K562 (cell line): ENCODE results near the gene LTBP1.

ENCODE experiments used
- BRCA1 ChIP-seq, 2 experiments: fragments of 450-650 bp in 1 of 2; sonication (generic) in 1 of 2; formaldehyde crosslinking in 1 of 2; IDR thresholded peaks; 2 replicates each; pipeline versions ENCODE4 v1.5.0 to v1.6.1; 2017 to 2020; ENCODE audit warnings: mild to moderate bottlenecking in 1 of 2, missing genetic modification reagents in 1 of 2
- NFYB ChIP-seq: IDR thresholded peaks from 2 replicates; pipeline ENCODE4 v1.6.1; 2011; ENCODE audit warnings: mild to moderate bottlenecking, moderate library complexity; ENCODE audit not compliant: insufficient read length; ENCODE audit errors: extremely low read depth
- POLR2A ChIP-seq: fragments of 450-650 bp; conservative IDR thresholded peaks from 2 replicates; pipeline ENCODE4 v1.6.1; 2016
- SRSF7 ChIP-seq: fragments of 200-400 bp; formaldehyde crosslinking; optimal IDR thresholded peaks from 2 replicates; pipeline ENCODE3; 2017; ENCODE audit warnings: mild to moderate bottlenecking, low read depth, low read length
- TBP ChIP-seq: optimal IDR thresholded peaks from 2 replicates; pipeline ENCODE3; 2011; ENCODE audit warnings: low read depth, low read length, improper control_type of control experiment
- TF ChIP-seq, protein P1 (sequence below), 3 experiments: IDR thresholded peaks in 2 of 3; conservative IDR thresholded peaks in 1 of 3; 2 replicates each; pipeline ENCODE4 v1.5.1; 2011 to 2012; ENCODE audit warnings: low read length in 3 of 3, mild to moderate bottlenecking in 3 of 3, control low read depth in 2 of 3, improper control_type of control experiment in 1 of 3, inconsistent platforms in 1 of 3, low read depth in 1 of 3, mixed read lengths in 1 of 3, moderate library complexity in 1 of 3; ENCODE audit not compliant: insufficient read depth in 2 of 3

GRCh38 chr2:33369191-33369590 is 422.4 kb downstream of the LTBP1 start:
- TF ChIP-seq NFYB (no peak), BRCA1 (IDR thresholded peaks at IDR 0.05) (no peak), BRCA1 (CRISPR knock-in tag; IDR thresholded peaks at IDR 0.05) (no peak), POLR2A (no peak), SRSF7 (no peak), TBP (no peak)
- TF ChIP-seq, protein P1, sequence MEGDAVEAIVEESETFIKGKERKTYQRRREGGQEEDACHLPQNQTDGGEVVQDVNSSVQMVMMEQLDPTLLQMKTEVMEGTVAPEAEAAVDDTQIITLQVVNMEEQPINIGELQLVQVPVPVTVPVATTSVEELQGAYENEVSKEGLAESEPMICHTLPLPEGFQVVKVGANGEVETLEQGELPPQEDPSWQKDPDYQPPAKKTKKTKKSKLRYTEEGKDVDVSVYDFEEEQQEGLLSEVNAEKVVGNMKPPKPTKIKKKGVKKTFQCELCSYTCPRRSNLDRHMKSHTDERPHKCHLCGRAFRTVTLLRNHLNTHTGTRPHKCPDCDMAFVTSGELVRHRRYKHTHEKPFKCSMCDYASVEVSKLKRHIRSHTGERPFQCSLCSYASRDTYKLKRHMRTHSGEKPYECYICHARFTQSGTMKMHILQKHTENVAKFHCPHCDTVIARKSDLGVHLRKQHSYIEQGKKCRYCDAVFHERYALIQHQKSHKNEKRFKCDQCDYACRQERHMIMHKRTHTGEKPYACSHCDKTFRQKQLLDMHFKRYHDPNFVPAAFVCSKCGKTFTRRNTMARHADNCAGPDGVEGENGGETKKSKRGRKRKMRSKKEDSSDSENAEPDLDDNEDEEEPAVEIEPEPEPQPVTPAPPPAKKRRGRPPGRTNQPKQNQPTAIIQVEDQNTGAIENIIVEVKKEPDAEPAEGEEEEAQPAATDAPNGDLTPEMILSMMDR (IDR thresholded peaks at IDR 0.05 in 2 of 3, conservative IDR thresholded peaks at IDR 0.05 in 1 of 3; ENCODE audit: insufficient read depth in 2 of 3, low read depth in 1 of 3, low read length in 3 of 3), result no peak
